Thyroid gland (tissue), 4 donors: ENCODE data around the gene TECPR2. TPM values are rescaled to one million over a fixed set of nuclear protein-coding genes. Genes with fewer than 3 reads are reported as not detected.

Experiments
- DNase-seq, 2 donors: peaks; one replicate each; pipeline ENCODE4 v3.0.0-alpha.2; 2019
- H3K27ac ChIP-seq, 3 donors: fragments of 200-600 bp; sonication (generic); 1 replicate in 2 of 3; 2 replicates in 1 of 3; pipeline ENCODE4 v1.5.1; 2016 to 2019; ENCODE audit warnings: mild to moderate bottlenecking in 1 of 3, moderate library complexity in 1 of 3
- H3K27me3 ChIP-seq: fragments of 200-600 bp; sonication (generic); one replicate; pipeline ENCODE4 v1.5.1; 2019
- H3K36me3 ChIP-seq, 2 donors: fragments of 200-600 bp; sonication (generic); one replicate each; pipeline ENCODE4 v1.5.1; 2016 to 2019
- H3K4me1 ChIP-seq, 2 donors: fragments of 200-600 bp; sonication (generic); one replicate each; pipeline ENCODE4 v1.5.1; 2017 to 2019
- H3K4me3 ChIP-seq, 3 donors: fragments of 200-600 bp; sonication (generic); replicated peaks in 1 of 3; 1 replicate in 2 of 3; 2 replicates in 1 of 3; pipeline ENCODE4 v1.5.1; 2016; ENCODE audit warnings: mild to moderate bottlenecking in 1 of 3
- H3K9me3 ChIP-seq: fragments of 200-600 bp; sonication (generic); one replicate; pipeline ENCODE4 v1.5.1; 2017
- POLR2A ChIP-seq, 2 donors: fragments of 450-650 bp; IDR thresholded peaks; one replicate each; pipeline ENCODE4 v1.6.1; 2017; ENCODE audit warnings: antibody characterized with exemption in 2 of 2, mild to moderate bottlenecking in 2 of 2, moderate library complexity in 1 of 2
- WGBS, 2 donors: methylation state at CpG; one replicate each; pipeline ENCODE4 v1.1.5; 2017; 5-methylcytosine and 5-hydroxymethylcytosine counted together
- intact Hi-C: fragments of 100-400 bp; cut with DNase I; formaldehyde crosslinking; loops from one replicate; pipeline ENCODE4 v1.15.1; 2023
- total RNA-seq, 4 donors: library from RNA; depleted of rRNA; stranded (reverse); fragments of >200 nt; gene quantifications; one replicate each; pipeline ENCODE4 v1.2.3, GENCODE V29; 2016
- TF ChIP-seq, protein P1 (sequence below), 6 experiments: fragments of 200-600 bp in 3 of 6; fragments of 450-650 bp in 3 of 6; sonication (generic) in 3 of 6; IDR thresholded peaks; one replicate each; pipeline ENCODE4 v1.5.1; 2016 to 2019; ENCODE audit warnings: antibody characterized with exemption in 6 of 6, mild to moderate bottlenecking in 2 of 6, inconsistent platforms in 1 of 6, moderate library complexity in 1 of 6

TECPR2 gene
- total RNA-seq, 4 donors from 2014 or later = 11.8 to 23.8 (median 19.0) TPM

DNA sequence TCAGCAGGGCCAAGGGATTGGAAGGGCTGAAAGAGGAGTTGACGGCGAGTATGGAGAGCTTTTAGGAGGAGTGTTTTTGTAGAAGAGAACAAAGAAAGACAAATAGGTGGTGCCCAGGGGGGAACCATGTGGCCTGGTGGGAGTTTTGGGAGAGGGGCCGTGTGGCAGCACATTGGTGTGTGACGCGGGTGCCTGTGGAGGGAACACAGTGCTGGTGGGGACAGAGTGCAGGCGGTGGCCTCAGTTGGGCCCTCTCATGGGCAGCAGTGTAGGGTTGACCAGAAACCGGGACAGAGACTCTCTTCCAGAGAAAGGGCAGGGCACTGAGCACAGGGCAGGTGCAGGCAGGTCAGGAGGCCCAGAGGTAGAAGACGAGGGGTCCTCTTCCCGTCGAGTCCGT, 56.5 kb downstream of the TECPR2 start:
- intact Hi-C loops = no loop called here
- no peak for DNase-seq
- Histone ChIP-seq H3K36me3 (peaks cover 0 to 8% of the 10 kb centered on the region in 2 donors), H3K4me3 (no peak overlapping the region), H3K27ac (no peak overlapping the region), H3K9me3 (no peaks in the 10 kb centered on the region), H3K27me3 (no peaks in the 10 kb centered on the region), H3K4me1 (no peaks in the 10 kb centered on the region)
- WGBS, 2 donors = 91 to 95% methylated on average over 11 of the region's 11 CpGs
- TF ChIP-seq POLR2A (IDR thresholded peaks at IDR 0.05) = no peak
- TF ChIP-seq, protein P1, sequence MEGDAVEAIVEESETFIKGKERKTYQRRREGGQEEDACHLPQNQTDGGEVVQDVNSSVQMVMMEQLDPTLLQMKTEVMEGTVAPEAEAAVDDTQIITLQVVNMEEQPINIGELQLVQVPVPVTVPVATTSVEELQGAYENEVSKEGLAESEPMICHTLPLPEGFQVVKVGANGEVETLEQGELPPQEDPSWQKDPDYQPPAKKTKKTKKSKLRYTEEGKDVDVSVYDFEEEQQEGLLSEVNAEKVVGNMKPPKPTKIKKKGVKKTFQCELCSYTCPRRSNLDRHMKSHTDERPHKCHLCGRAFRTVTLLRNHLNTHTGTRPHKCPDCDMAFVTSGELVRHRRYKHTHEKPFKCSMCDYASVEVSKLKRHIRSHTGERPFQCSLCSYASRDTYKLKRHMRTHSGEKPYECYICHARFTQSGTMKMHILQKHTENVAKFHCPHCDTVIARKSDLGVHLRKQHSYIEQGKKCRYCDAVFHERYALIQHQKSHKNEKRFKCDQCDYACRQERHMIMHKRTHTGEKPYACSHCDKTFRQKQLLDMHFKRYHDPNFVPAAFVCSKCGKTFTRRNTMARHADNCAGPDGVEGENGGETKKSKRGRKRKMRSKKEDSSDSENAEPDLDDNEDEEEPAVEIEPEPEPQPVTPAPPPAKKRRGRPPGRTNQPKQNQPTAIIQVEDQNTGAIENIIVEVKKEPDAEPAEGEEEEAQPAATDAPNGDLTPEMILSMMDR (IDR thresholded peaks at IDR 0.05) = no peak

DNA sequence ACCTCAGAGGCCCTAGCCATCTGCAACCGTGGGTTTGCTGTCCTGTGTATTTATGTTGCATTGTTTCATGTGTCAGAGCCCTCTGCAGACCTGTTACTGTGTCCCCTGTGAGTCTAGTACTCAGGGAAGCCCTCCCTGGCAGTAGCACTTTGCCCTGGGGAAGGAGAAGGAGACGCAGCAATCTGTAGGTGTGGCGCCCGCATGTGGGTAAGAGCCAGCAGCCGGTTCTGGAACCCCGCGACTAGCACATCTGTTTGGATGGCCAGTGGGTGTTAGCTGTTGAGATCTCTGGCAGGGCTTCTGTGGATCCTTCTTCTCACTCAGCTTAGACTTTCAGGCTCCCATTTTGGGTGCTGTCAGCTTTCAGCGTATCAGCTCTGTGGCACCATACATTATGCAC, 57.0 kb downstream of the TECPR2 start:
- Histone ChIP-seq H3K4me1 (no peaks in the 10 kb centered on the region), H3K4me3 (no peak overlapping the region), H3K27ac (no peak overlapping the region), H3K36me3 (peaks cover 0 to 6% of the 10 kb centered on the region in 2 donors), H3K27me3 (no peaks in the 10 kb centered on the region), H3K9me3 (no peaks in the 10 kb centered on the region)
- intact Hi-C loops = no loop called here
- 92 to 93% methylated on average over 6 to 8 of the region's 8 CpGs for WGBS, 2 donors
- no peak for DNase-seq
- TF ChIP-seq, protein P1 (IDR thresholded peaks at IDR 0.05) = no peak
- TF ChIP-seq POLR2A (IDR thresholded peaks at IDR 0.05) = no peak

DNA sequence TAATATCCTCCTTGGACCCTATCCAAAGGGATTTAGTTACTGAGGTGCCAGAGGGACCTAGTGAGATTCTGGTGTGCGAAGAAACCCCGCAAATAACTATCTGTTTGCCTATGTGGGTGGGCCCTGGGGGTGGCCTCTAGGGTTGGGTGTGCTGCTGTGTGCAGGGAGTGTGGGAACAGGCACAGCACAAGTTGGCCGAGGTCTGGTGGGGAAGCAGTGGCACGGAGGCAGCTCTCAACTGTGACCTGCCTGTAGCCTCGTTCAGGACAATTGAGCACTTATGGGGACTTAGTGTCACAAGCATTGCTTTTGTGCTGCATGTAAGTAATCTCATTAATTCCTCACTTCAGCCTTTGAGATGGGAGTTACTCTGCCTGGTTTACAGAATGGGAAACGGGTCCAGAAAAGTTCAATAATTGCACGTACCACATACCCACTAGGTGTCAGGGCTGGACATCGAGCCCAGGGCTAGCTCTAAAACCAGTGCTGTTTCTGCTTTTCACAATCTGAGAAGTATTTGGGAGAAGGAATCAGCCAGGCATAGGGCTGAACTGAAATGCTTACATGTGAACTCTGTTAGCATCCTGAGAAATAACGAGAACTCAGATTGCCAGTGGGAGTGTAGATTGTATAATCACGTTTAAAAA, 58.8 kb downstream of the TECPR2 start:
- Histone ChIP-seq H3K4me3 (no peak overlapping the region), H3K9me3 (no peaks in the 10 kb centered on the region), H3K27me3 (no peaks in the 10 kb centered on the region), H3K27ac (no peak overlapping the region), H3K36me3 (no peaks in the 10 kb centered on the region), H3K4me1 (no peaks in the 10 kb centered on the region)
- no peak for DNase-seq
- intact Hi-C loops = no loop called here
- WGBS, 2 donors = 81 to 86% methylated on average over 10 of the region's 10 CpGs
- no peak for TF ChIP-seq POLR2A (IDR thresholded peaks at IDR 0.05)
- TF ChIP-seq, protein P1 (IDR thresholded peaks at IDR 0.05) = no peak

DNA sequence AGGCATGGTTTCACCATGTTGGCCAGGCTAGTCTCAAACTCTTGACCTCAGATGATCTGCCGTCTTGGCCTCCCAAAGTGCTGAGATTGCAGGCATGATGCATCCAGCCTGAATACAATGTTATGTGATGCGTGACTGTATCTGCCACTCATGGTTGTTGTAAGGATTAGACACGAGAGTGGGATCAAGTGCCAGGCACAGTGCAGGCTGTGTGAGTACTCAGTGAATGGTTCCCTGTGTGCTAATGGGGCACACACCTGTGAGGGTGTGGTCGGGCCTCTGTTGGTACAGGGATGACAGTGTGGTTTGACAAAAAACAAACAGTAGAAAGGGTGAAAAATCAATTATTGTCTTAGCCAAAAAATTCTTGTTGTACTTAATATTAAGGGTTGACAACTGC, 61.8 kb downstream of the TECPR2 start:
- no peak overlapping the region for H3K4me3 ChIP-seq
- no peaks in the 10 kb centered on the region for H3K9me3 ChIP-seq
- no peaks in the 10 kb centered on the region for H3K4me1 ChIP-seq
- H3K27ac ChIP-seq = no peak overlapping the region
- DNase-seq = no peak
- H3K36me3 ChIP-seq = no peaks in the 10 kb centered on the region
- intact Hi-C loops = no loop called here
- WGBS, 2 donors = 81 to 86% methylated on average over 4 of the region's 4 CpGs
- TF ChIP-seq, protein P1 (IDR thresholded peaks at IDR 0.05) = no peak
- no peak for TF ChIP-seq POLR2A (IDR thresholded peaks at IDR 0.05)
- no peaks in the 10 kb centered on the region for H3K27me3 ChIP-seq

DNA sequence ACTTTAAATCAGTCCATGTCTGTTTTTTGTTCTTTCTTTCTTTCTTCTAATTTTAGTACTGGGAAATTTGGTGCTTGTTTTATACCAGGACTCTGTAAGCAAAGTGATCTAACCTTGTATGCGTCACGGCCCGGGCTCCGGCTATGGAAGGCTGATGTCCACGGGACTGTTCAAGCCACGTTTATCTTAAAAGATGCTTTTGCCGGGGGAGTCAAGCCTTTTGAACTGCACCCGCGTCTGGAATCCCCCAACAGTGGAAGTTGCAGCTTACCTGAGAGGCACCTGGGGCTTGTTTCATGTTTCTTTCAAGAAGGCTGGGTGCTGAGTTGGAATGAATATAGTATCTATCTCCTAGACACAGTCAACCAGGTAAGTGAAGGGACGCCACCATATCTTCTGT, 62.2 kb downstream of the TECPR2 start:
- no peaks in the 10 kb centered on the region for H3K4me1 ChIP-seq
- WGBS, 2 donors = 95 to 96% methylated on average over 10 of the region's 10 CpGs
- no peak for TF ChIP-seq POLR2A (IDR thresholded peaks at IDR 0.05)
- TF ChIP-seq, protein P1 (IDR thresholded peaks at IDR 0.05) = no peak
- intact Hi-C loops = no loop called here
- H3K36me3 ChIP-seq = no peaks in the 10 kb centered on the region
- no peak overlapping the region for H3K27ac ChIP-seq
- H3K27me3 ChIP-seq = no peaks in the 10 kb centered on the region
- no peak for DNase-seq
- no peak overlapping the region for H3K4me3 ChIP-seq
- H3K9me3 ChIP-seq = no peaks in the 10 kb centered on the region
